IPS-15b (cell line): ENCODE data around the gene AP4S1.
"Not testable (repeated sequence)": the region's sequence is repeated elsewhere in the genome, so short reads cannot be mapped to it uniquely, and the experiment has no call there.

Experiments used
- H3K27me3 ChIP-seq: one replicate; pipeline ENCODE4 v1.6.1; 2013; ENCODE audit warnings: low read length; ENCODE audit not compliant: control insufficient read depth, insufficient read depth
- H3K36me3 ChIP-seq: one replicate; pipeline ENCODE4 v1.6.1; 2013; ENCODE audit warnings: low read length; ENCODE audit not compliant: control insufficient read depth, insufficient read depth
- H3K4me1 ChIP-seq: one replicate; pipeline ENCODE4 v1.6.1; 2013; ENCODE audit warnings: mild to moderate bottlenecking, low read length; ENCODE audit not compliant: control insufficient read depth, insufficient read depth
- H3K4me3 ChIP-seq: one replicate; pipeline ENCODE4 v1.5.1; 2013; ENCODE audit warnings: low read depth, low read length
- H3K9ac ChIP-seq: one replicate; pipeline ENCODE4 v1.6.1; 2013; ENCODE audit warnings: low read depth, mild to moderate bottlenecking, low read length
- H3K9me3 ChIP-seq: one replicate; pipeline ENCODE4 v1.6.1; 2013; ENCODE audit warnings: mild to moderate bottlenecking, low read length; ENCODE audit not compliant: control insufficient read depth, insufficient read depth

AP4S1 gene

DNA sequence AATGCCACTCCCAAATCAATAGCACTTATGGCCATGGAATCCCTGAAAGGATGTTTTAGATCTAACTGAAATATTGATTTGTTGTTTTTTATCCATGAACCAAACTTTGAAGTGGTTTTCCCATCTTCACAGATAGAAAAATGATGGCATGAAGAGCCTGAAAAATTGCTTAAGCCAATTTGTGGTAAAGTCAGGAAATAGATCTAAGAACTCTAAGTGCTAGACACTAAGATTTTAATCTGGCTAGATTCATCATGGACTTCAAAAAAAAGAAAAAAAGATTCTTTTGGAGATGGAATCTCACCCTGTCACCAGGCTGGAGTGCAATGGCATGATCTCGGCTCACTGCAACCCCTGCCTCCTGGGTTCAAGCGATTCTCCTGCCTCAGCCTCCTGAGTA, 45.7 kb downstream of the AP4S1 start:
- Histone ChIP-seq H3K9ac (no peak overlapping the region), H3K9me3 (no peaks in the 10 kb centered on the region), H3K4me1 (no peaks in the 10 kb centered on the region), H3K36me3 (no peaks in the 10 kb centered on the region), H3K4me3 (no peak overlapping the region), H3K27me3 (no peaks in the 10 kb centered on the region)

DNA sequence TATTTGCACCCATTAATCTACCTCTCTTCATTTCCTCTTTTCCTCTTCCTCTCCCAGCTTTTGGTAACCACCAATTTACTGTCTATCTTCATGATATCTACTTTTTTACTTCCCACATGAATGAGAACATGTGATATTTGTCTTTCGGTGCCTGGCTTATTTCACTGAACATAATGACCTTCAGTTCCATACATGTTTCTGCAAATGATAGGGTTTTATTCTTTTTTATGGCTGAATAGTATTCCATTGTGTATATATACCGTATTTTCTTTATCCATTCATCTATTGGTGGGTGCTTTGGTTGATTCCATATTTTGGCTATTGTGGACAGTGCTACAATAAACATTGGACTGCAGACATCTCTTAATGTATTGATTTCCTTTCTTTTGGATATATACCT, 49.7 kb downstream of the AP4S1 start:
- H3K9ac ChIP-seq, result no peak overlapping the region
- H3K36me3 ChIP-seq, result no peaks in the 10 kb centered on the region
- H3K4me1 ChIP-seq, result no peaks in the 10 kb centered on the region
- H3K9me3 ChIP-seq, result no peaks in the 10 kb centered on the region
- no peak overlapping the region for H3K4me3 ChIP-seq
- H3K27me3 ChIP-seq, result no peaks in the 10 kb centered on the region

DNA sequence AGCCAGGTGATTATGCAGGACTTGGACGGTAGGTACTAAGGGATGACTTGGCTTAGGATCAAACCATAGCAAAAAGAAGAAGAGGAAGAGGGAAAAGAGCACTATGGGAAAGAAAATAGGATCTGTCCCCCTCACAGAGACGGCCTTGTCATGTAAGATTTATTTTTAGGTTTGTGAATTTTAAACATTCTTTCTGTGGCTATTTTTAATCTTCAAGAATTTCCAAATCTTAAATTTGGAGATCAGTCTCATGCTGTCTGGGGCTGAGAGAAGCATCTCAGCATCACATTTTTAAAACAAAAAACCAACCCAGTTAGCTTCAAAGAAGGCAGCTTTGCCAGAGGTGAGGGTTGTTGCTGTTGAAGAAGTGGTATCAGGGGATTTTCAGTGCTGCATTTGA, 53.3 kb downstream of the AP4S1 start:
- peaks cover 3% of the 10 kb centered on the region for H3K36me3 ChIP-seq
- no peak overlapping the region for H3K9ac ChIP-seq
- no peaks in the 10 kb centered on the region for H3K9me3 ChIP-seq

DNA sequence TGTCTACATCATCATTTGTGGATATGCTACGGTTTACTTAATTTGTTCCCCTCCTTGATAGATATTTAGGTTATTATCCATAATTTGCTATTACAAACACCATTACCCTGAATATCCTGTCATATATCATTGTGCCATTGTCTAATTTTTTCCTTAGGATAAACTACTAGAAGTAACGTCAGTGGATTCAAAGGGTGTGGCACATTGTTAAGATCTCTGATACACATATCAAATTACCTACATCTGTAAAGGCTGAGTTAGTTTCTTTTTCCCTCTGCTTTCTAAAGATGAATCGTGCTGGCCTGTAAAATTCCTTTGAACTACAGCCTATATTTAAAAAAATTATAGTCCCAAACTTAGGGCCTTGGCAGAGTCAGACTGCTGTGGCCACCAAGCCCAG, 54.6 kb downstream of the AP4S1 start:
- Histone ChIP-seq H3K9me3 (no peaks in the 10 kb centered on the region), H3K4me1 (no peaks in the 10 kb centered on the region), H3K36me3 (peaks cover 3% of the 10 kb centered on the region), H3K27me3 (no peaks in the 10 kb centered on the region), H3K4me3 (no peak overlapping the region), H3K9ac (no peak overlapping the region)

More for the DNA sequence above, 53.3 kb downstream of the AP4S1 start:
- H3K4me3 ChIP-seq, result no peak overlapping the region
- H3K4me1 ChIP-seq, result no peaks in the 10 kb centered on the region
- no peaks in the 10 kb centered on the region for H3K27me3 ChIP-seq

DNA sequence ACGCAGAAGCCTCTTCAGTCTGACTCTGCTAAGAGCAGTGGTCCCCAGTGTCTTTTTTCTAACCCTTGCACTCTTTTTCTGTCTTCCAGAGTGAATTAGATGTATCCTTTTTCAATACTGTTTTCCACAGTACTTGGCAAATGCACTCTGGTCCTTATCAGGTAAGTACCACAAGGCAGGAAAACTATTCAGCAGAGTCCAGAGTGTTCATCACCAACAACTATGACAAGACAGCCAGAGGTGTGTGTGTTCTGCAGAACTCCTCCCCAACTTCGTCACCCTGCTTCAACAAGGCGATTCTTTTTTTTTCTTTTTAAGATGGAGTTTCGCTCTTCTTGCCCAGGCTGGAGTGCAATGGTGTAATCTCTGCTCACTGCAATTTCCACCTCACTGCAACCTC, 55.0 kb downstream of the AP4S1 start:
- Histone ChIP-seq H3K4me3 (no peak overlapping the region), H3K9me3 (no peaks in the 10 kb centered on the region), H3K27me3 (no peaks in the 10 kb centered on the region), H3K36me3 (peaks cover 3% of the 10 kb centered on the region), H3K4me1 (no peaks in the 10 kb centered on the region), H3K9ac (no peak overlapping the region)

DNA sequence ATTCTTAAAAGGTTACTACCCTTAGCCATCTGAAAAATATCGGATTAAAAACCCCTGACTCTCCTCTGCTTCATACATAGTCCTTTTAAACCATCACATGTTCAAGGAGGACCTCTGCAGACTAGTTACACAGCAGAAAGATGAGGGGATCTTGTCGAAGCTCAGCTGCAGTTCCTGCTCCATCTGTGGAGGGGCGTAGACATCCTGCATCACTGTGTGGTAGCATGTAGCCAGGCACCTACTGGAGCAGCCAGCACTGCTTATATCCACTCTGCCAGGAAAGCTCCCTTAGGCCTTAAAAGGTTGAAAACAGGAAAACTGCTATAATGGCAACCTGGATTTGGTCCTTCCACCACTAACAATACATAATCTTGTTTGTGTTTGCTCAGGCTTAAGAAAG, 58.3 kb downstream of the AP4S1 start:
- Histone ChIP-seq H3K4me1 (no peaks in the 10 kb centered on the region), H3K4me3 (no peak overlapping the region), H3K36me3 (peaks cover 3% of the 10 kb centered on the region), H3K27me3 (no peaks in the 10 kb centered on the region), H3K9ac (no peak overlapping the region), H3K9me3 (no peaks in the 10 kb centered on the region)

DNA sequence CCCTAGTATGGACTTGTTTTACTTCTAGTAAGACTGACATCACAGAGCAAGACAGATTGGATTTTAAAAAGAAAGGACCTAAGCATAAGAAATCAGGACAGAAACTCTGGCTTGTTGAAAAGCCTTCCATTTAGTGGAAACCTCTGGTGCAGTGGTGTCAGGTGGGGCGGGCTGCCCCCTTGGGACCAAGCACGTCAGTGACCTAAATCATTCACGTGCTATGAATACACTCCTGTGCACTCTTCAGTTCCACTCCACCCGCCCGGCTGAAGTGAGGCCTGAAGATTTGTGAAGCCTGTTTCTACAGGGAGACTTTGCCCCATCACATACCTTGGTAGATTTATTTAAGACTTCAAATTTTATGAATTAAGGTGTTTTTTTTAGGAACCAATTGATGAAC, 58.9 kb downstream of the AP4S1 start:
- Histone ChIP-seq H3K4me1 (no peaks in the 10 kb centered on the region), H3K9me3 (no peaks in the 10 kb centered on the region), H3K9ac (no peak overlapping the region)

DNA sequence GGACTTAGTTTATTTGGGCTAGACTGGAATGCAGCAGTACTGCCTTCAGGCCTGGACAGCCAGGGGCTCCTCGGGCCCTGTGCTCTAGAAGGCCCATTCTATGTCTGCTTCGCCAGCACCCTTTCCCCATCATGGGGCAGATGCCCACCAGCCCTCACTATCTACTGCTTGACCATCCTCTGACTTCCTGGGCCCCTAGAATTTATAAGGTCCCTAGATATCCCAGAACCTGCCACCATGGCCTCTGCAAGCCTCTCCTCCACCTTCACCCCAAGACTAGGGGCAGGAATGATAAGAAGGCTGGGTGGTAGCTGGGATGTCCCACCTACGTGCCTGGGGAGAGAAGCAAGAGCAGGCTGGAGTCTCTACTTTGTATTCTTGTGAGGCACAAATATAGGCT, 59.6 kb downstream of the AP4S1 start:
- H3K9ac ChIP-seq, result no peak overlapping the region
- H3K36me3 ChIP-seq, result peaks cover 3% of the 10 kb centered on the region
- H3K9me3 ChIP-seq, result no peaks in the 10 kb centered on the region
- no peak overlapping the region for H3K4me3 ChIP-seq
- H3K4me1 ChIP-seq, result no peaks in the 10 kb centered on the region
- H3K27me3 ChIP-seq, result no peaks in the 10 kb centered on the region

More for the DNA sequence above, 58.9 kb downstream of the AP4S1 start:
- peaks cover 3% of the 10 kb centered on the region for H3K36me3 ChIP-seq
- H3K4me3 ChIP-seq, result no peak overlapping the region
- no peaks in the 10 kb centered on the region for H3K27me3 ChIP-seq

DNA sequence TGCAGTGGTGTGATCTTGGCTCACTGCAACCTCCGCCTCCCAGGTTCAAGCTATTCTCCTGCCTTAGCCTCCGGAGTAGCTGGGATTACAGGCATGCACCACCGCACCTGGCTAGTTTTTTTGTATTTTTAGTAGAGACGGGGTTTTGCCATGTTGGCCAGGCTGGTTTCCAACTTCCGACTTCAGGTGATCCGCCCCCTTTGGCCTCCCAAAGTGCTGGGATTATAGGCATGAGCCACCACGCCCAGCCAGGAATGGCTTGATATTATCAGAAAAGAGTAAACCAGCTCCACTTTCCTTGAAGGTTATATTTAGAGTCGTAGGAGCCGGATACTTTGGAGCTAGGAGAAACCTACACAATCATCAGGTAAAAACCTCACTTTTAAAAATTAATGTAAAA, 61.0 kb downstream of the AP4S1 start:
- not testable (repeated sequence) for H3K9ac ChIP-seq, H3K4me3 ChIP-seq, H3K27me3 ChIP-seq, H3K36me3 ChIP-seq, H3K9me3 ChIP-seq, H3K4me1 ChIP-seq

DNA sequence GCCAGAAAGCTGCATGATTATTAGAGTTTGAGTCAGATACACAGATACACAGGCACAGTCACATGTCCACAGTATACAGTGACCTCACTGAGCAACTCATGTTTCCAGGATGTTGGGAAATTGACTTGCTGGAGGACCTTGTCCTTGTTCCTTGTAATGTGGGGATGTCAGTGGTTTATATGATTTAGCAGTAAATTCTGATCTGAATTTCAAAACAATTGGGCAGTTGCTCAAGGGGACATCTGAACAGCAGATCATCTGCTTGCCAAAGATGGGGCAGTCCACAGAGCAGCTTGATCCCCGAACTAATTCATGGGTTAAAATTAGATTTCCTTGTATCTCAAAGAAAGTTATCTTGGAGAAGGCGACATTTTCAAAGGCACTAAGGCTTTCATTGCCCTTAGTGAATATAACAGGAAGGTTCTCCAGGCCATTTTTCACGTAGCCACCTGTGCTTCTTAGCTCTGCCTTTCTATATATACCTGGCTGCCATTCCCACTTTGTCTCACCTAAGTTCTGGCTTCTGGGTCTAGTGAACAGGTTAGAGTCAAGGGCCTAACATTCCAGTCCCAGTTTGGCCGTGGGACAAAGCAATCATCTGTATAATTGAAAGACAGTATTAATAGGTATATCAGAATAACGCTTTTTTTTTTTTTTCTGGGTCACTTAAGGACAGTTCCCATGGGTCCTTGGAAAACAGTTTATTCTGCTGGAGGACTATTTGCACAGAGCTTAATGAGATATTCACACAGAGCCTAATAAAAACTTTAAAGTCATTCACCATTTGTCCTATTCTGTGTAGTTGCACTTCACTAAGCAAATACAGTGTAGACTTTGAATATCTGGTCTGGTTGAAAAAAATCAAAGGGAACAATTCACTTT, 65.7 kb downstream of the AP4S1 start:
- Histone ChIP-seq H3K4me3 (no peak overlapping the region), H3K9ac (no peak overlapping the region), H3K4me1 (no peaks in the 10 kb centered on the region), H3K9me3 (no peaks in the 10 kb centered on the region), H3K36me3 (no peaks in the 10 kb centered on the region), H3K27me3 (no peaks in the 10 kb centered on the region)

DNA sequence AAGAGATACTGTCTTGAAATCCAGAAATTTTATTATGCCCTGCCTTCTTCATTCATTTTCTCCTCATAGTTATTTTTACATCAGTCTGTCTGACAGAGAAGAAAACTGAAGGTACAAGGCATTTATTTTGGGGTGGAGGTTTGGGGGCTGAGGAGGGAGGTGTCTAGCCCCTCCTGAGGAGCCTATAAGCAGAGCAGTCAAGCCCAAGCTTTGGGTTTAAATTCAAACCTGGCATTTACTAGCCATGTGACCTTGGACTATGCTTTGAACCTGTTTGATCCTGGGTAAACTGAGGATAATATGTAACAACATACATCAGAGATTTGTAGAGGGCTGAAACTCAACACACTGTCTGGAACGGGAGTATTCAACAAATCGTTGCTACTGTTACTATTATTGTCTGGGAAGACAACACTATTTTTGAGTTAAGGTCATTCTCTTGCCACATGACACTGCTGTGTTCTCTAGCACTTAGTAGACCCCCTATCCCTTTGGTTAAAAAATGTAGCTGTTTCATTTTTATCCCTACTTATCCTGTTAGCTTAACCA, 66.8 kb downstream of the AP4S1 start:
- Histone ChIP-seq H3K27me3 (no peaks in the 10 kb centered on the region), H3K9me3 (no peaks in the 10 kb centered on the region), H3K4me1 (no peaks in the 10 kb centered on the region), H3K9ac (no peak overlapping the region), H3K4me3 (no peak overlapping the region), H3K36me3 (no peaks in the 10 kb centered on the region)
